ENCODE results near the gene FMNL2.

- no peak for TF ChIP-seq CTCF (IDR thresholded peaks at IDR 0.05)
- TF ChIP-seq POLR2A (IDR thresholded peaks at IDR 0.05; ENCODE audit: low read depth) = no peak
Measured at GRCh38 chr2:152385650-152386049, 50.7 kb downstream of the FMNL2 start.

Measured in esophagus muscularis mucosa (tissue), 3 donors.